ENCODE data around the gene PCNA.

- TF ChIP-seq CTCF (IDR thresholded peaks at IDR 0.05; ENCODE audit: low read depth, low read length) = no peak
- no peak for TF ChIP-seq POLR2A (IDR thresholded peaks at IDR 0.05; ENCODE audit: extremely low read depth, insufficient read length)
Measured at GRCh38 chr20:5133998-5134397, 14.2 kb upstream of the PCNA start.

Measured in NB4 (cell line).